NB4 (cell line): ENCODE results near the gene XPNPEP1.

Source experiments
- MYC ChIP-seq: IDR thresholded peaks from 2 replicates; pipeline ENCODE4 v1.6.1; 2011; ENCODE audit warnings: low read depth, low read length
- POLR2A ChIP-seq: IDR thresholded peaks from 2 replicates; pipeline ENCODE4 v1.6.1; 2011; ENCODE audit warnings: mild to moderate bottlenecking; ENCODE audit not compliant: insufficient read length; ENCODE audit errors: extremely low read depth
- TF ChIP-seq, protein P1 (sequence below): IDR thresholded peaks from one replicate; pipeline ENCODE4 v1.5.1; 2012; ENCODE audit warnings: low read depth, low read length

DNA sequence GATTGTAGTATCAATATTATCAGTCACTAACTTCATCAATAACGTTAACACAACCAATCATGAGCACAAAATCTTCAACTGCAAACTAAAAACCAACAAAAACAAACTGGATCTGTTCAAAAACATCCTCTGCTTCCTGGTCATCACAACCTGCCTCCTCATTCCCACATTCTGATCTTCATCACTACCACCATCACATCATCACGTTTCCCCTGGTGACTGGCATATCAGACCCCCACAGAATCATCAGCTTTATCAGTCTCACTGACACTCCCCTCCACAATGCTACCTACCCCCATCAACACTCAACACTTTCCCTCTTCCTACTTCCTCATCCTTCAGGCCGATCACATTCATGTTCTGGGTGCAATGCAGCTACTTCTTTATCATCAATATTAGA lies 11.4 kb downstream of the XPNPEP1 start:
- TF ChIP-seq, protein P1, sequence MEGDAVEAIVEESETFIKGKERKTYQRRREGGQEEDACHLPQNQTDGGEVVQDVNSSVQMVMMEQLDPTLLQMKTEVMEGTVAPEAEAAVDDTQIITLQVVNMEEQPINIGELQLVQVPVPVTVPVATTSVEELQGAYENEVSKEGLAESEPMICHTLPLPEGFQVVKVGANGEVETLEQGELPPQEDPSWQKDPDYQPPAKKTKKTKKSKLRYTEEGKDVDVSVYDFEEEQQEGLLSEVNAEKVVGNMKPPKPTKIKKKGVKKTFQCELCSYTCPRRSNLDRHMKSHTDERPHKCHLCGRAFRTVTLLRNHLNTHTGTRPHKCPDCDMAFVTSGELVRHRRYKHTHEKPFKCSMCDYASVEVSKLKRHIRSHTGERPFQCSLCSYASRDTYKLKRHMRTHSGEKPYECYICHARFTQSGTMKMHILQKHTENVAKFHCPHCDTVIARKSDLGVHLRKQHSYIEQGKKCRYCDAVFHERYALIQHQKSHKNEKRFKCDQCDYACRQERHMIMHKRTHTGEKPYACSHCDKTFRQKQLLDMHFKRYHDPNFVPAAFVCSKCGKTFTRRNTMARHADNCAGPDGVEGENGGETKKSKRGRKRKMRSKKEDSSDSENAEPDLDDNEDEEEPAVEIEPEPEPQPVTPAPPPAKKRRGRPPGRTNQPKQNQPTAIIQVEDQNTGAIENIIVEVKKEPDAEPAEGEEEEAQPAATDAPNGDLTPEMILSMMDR, result no peak
- TF ChIP-seq POLR2A (no peak), MYC (no peak)
